Right lobe of liver (tissue), 6 donors: ENCODE measurements around the gene RABL6. TPM values are rescaled to one million over a fixed set of nuclear protein-coding genes. Genes with fewer than 3 reads are reported as not detected.
"Not testable (repeated sequence)": the region's sequence is repeated elsewhere in the genome, so short reads cannot be mapped to it uniquely, and the experiment has no call there.

Source experiments
- ATAC-seq, 4 donors: fragments of 200-7000 bp; cut with Tn5 transposase; one replicate each; pipeline ENCODE4 v1.9.1; 2020; ENCODE audit warnings: mild to moderate bottlenecking in 4 of 4, moderate library complexity in 4 of 4
- DNase-seq, 3 donors: peaks; one replicate each; pipeline ENCODE4 v3.0.0-alpha.2; 2020
- H3K27ac ChIP-seq, 3 donors: fragments of 200-600 bp; one replicate each; pipeline ENCODE4 v1.8.0; 2022
- H3K27me3 ChIP-seq, 2 donors: fragments of 200-600 bp; one replicate each; pipeline ENCODE4 v1.8.0; 2022
- H3K36me3 ChIP-seq, 4 donors: fragments of 200-600 bp; sonication (generic) in 1 of 4; one replicate each; pipeline versions ENCODE4 v1.5.1 to v1.8.0; 2017 to 2022; ENCODE audit warnings: control low read depth in 1 of 4
- H3K4me1 ChIP-seq, 4 donors: fragments of 200-600 bp; sonication (generic) in 1 of 4; one replicate each; pipeline versions ENCODE4 v1.5.1 to v1.8.0; 2017 to 2022; ENCODE audit warnings: control low read depth in 1 of 4
- H3K4me3 ChIP-seq, 3 donors: fragments of 200-600 bp; one replicate each; pipeline ENCODE4 v1.8.0; 2022
- H3K9me3 ChIP-seq, 4 donors: fragments of 200-600 bp; sonication (generic) in 1 of 4; one replicate each; pipeline versions ENCODE4 v1.5.1 to v1.8.0; 2017 to 2022; ENCODE audit warnings: control low read depth in 1 of 4
- POLR2A ChIP-seq: fragments of 450-650 bp; IDR thresholded peaks from one replicate; pipeline ENCODE4 v1.6.1; 2017; ENCODE audit warnings: antibody characterized with exemption, mild to moderate bottlenecking
- WGBS: methylation state at CpG from one replicate; pipeline ENCODE4 v1.1.6; 2018; ENCODE audit warnings: low coverage, low lambda C conversion rate; ENCODE audit not compliant: insufficient coverage; ENCODE audit errors: missing lambda C conversion rate; 5-methylcytosine and 5-hydroxymethylcytosine counted together
- intact Hi-C, 2 donors: fragments of 100-400 bp; cut with DNase I; formaldehyde crosslinking; loops; one replicate each; pipeline versions ENCODE4 v1.11.2 to v1.14.1; 2022
- total RNA-seq, 6 experiments: library from RNA; depleted of rRNA in 2 of 6; stranded (reverse); fragments of >200 nt in 2 of 6; fragmentation: NEBNext Ultra II Directional in 3 of 6; extraction: Animal tissue kit (Norgen Biotek cat#: 25700) in 3 of 6; gene quantifications; one replicate each; pipeline versions ENCODE4 v1.1.0 to v1.2.4, GENCODE V29; 2016 to 2023
- TF ChIP-seq, protein P1 (sequence below), 4 donors: fragments of 200-600 bp in 3 of 4; fragments of 450-650 bp in 1 of 4; IDR thresholded peaks; one replicate each; pipeline versions ENCODE4 v1.5.1 to v1.8.0; 2016 to 2022; ENCODE audit warnings: antibody characterized with exemption in 4 of 4, mild to moderate bottlenecking in 2 of 4
- donor health status: DM: no; HTN: yes; CAD: no.
- donor health status: DM: no; HTN: no; CAD: no.
- donor health status: DM: no; HTN: no; CAD: no.
- donor health status: DM: no; HTN: yes; CAD: no.
- donor health status: DM: no; HTN: yes; CAD: no.

The RABL6 gene
- total RNA-seq, 6 experiments from 2014 or later, result 8.0 to 14.8 (median 12.4) TPM

DNA sequence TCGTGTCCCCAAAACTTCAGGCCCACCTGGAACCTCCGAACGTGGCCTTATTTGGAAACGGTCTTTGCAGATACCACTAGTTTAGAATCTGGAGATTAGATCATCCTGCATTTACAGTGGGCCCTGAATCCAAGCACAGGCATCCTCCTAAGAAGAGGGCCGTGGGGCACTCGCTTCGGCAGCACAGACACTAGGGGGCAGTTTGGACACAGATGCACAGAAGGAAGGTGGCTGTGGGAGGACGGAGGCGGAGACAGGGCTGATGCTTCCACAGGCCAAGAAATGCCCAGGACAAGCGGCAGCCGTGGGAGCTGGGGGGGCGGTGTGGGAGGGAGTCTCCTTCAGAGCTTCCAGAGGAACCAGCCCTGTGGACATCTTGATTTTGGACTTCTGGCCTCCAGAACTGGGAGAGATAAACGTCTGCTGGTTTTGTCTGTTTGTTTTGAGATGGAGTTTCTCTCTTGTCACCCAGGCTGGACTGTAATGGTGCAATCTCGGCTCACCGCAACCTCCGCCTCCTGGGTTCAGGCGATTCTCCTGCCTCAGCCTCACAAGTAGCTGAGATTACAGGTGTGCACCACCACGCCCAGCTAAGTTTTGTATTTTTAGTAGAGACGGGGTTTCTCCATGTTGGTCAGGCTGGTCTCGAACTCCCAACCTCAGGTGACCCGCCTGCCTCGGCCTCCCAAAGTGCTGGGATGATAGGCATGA, 46.8 kb upstream of the RABL6 start:
- H3K4me1 ChIP-seq, H3K27ac ChIP-seq, H3K4me3 ChIP-seq, intact Hi-C loops, H3K9me3 ChIP-seq, H3K27me3 ChIP-seq, H3K36me3 ChIP-seq: not testable (repeated sequence)
- peak in 2 of 3 donors; percentile 58 to 67 for DNase-seq
- 45% methylated on average over 13 of the region's 22 CpGs for WGBS
- TF ChIP-seq, protein P1, sequence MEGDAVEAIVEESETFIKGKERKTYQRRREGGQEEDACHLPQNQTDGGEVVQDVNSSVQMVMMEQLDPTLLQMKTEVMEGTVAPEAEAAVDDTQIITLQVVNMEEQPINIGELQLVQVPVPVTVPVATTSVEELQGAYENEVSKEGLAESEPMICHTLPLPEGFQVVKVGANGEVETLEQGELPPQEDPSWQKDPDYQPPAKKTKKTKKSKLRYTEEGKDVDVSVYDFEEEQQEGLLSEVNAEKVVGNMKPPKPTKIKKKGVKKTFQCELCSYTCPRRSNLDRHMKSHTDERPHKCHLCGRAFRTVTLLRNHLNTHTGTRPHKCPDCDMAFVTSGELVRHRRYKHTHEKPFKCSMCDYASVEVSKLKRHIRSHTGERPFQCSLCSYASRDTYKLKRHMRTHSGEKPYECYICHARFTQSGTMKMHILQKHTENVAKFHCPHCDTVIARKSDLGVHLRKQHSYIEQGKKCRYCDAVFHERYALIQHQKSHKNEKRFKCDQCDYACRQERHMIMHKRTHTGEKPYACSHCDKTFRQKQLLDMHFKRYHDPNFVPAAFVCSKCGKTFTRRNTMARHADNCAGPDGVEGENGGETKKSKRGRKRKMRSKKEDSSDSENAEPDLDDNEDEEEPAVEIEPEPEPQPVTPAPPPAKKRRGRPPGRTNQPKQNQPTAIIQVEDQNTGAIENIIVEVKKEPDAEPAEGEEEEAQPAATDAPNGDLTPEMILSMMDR (IDR thresholded peaks at IDR 0.05), result peak in 3 of 4 donors; percentile 39 to 48 (median 46)
- peak; percentile 47 to 68 (median 63) for ATAC-seq

DNA sequence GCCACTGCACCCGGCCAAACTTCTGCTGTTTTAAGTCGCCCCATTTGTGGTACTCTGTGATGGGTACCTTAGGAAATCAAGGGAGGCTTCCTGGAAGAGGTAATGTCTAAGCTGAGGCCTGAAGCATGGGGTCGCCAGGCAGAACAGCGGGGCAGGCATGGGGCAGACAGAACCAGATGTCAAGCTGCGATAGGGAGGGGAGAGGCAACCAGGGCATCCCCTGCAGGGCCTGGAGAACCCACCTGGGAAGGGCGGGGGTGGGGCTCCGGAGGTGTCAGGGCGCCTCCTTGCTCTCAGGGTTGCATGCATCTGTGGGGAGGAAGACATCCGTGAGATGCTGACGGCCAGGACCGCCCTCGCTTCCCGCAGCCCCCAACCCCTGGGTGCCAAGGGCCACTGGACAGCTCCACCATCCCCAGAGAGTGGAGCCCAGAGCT, 46.2 kb upstream of the RABL6 start:
- WGBS, result 73% methylated on average over 3 of the region's 13 CpGs

DNA sequence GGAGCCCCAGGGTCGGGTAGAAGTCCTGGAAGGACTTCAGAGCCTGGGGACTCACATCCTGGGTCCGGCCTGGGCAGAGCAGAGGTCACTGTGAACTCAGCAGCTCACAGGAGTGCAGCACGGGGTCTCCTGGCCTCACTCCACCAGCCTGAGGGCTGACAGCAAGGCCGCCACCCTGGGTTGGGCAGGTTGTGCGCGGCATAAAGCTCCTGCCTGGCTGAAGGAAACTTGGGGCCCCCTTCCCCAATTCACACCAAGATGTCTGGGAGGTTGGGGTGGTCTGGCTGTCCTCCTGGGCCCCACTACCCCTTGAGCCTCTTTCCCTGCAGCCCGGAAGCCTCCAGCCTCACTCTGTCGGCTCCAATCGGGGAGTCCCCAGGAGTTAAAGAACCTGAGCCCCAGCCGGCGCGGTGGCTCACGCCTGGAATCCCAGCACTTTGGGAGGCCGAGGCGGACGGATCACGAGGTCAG, 45.5 kb upstream of the RABL6 start:
- TF ChIP-seq POLR2A, result no peak
- TF ChIP-seq, protein P1 (IDR thresholded peaks at IDR 0.05), result no peak
- intact Hi-C loops, result no loop called here
- no peak overlapping the region for H3K27ac ChIP-seq
- H3K4me1 ChIP-seq, result no peaks in the 10 kb centered on the region
- no peak for DNase-seq
- no peak for ATAC-seq
- no peaks in the 10 kb centered on the region for H3K27me3 ChIP-seq
- H3K9me3 ChIP-seq, result no peaks in the 10 kb centered on the region
- H3K36me3 ChIP-seq, result no peaks in the 10 kb centered on the region
- no peak overlapping the region for H3K4me3 ChIP-seq
- WGBS, result 88% methylated on average over 8 of the region's 17 CpGs

More for the DNA sequence above, 46.2 kb upstream of the RABL6 start:
- Histone ChIP-seq H3K9me3 (no peaks in the 10 kb centered on the region), H3K4me3 (no peak overlapping the region), H3K27me3 (no peaks in the 10 kb centered on the region), H3K27ac (no peak overlapping the region), H3K36me3 (no peaks in the 10 kb centered on the region), H3K4me1 (no peaks in the 10 kb centered on the region)
- no peak for DNase-seq
- TF ChIP-seq POLR2A, result no peak
- TF ChIP-seq, protein P1 (IDR thresholded peaks at IDR 0.05), result no peak
- intact Hi-C loops, result no loop called here
- ATAC-seq, result no peak

DNA sequence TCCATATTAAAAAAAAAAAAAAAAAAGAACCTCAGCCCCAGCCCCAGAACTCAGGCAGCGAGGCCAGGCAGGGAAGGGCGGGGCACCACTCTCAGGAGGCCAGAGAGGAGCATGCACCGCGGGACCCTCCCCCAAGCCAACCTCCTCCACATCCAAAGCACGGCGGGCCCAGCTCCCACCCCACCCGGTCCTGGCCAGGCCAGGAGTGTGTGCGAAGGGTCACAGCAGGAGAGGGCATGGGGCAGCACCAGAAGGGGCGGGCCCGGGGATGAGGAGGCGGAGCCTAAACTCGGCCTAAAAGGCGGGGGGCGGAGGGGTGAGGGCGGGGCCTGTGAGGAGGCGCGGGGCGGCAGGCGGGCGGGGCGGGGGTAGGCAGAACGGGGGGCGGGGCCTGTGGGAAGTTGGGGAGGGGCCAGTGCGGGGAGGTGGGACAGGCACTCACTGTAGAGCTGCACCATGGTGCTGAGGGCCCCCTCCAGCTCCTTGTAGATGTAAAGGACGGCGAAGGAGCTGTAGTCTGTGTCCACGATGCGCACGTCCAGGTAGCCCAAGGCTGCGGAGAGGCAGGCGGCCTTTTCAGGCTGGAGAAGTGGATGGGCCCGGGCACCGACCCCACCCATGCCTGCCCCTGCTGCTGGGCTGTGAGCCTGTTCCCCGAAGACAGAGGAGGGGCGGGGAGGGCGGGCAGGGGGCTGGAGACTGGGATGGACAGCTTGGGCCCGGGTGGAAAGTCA, 44.7 kb upstream of the RABL6 start:
- ATAC-seq (peak in 2 of 4 donors; percentile 12 to 30), DNase-seq (no peak)
- Histone ChIP-seq H3K9me3 (no peaks in the 10 kb centered on the region), H3K36me3 (no peaks in the 10 kb centered on the region), H3K27ac (no peak overlapping the region), H3K27me3 (no peaks in the 10 kb centered on the region), H3K4me3 (no peak overlapping the region), H3K4me1 (no peaks in the 10 kb centered on the region)
- 18% methylated on average over 15 of the region's 37 CpGs for WGBS
- TF ChIP-seq POLR2A, result no peak
- TF ChIP-seq, protein P1 (IDR thresholded peaks at IDR 0.05), result no peak
- intact Hi-C loops, result no loop called here
